H1 (cell line): Measurements from ENCODE around the gene AGAP1.

Experiments
- CTCF ChIP-seq, 3 experiments: IDR thresholded peaks; 1 replicate in 2 of 3; 2 replicates in 1 of 3; pipeline versions ENCODE4 v1.5.1 to v1.6.1; 2011; ENCODE audit warnings: low read length in 3 of 3, mild to moderate bottlenecking in 3 of 3, inconsistent platforms in 2 of 3, low read depth in 1 of 3, moderate library complexity in 1 of 3; ENCODE audit not compliant: insufficient read depth in 1 of 3; ENCODE audit errors: control extremely low read depth in 1 of 3
- EP300 ChIP-seq, 2 experiments: IDR thresholded peaks; 1 replicate in 1 of 2; 2 replicates in 1 of 2; pipeline ENCODE4 v1.6.1; 2011 to 2012; ENCODE audit warnings: low read depth in 2 of 2, low read length in 2 of 2, mild to moderate bottlenecking in 2 of 2, borderline replicate concordance in 1 of 2, inconsistent platforms in 1 of 2, moderate library complexity in 1 of 2
- EZH2 ChIP-seq: fragments of 200-600 bp; sonication (generic); IDR thresholded peaks from 2 replicates; pipeline ENCODE4 v1.7.1; 2012; ENCODE audit warnings: low read depth, mild to moderate bottlenecking, moderate library complexity, low read length, inconsistent platforms; ENCODE audit not compliant: severe bottlenecking
- KDM5A ChIP-seq: fragments of 200-600 bp; IDR thresholded peaks from 2 replicates; pipeline ENCODE4 v1.7.1; 2012; ENCODE audit warnings: mild to moderate bottlenecking, low read length, inconsistent platforms, mixed read lengths
- POLR2A ChIP-seq, 2 experiments: IDR thresholded peaks; 1 replicate in 1 of 2; 2 replicates in 1 of 2; pipeline ENCODE4 v1.6.1; 2011; ENCODE audit warnings: low read depth in 2 of 2, low read length in 2 of 2, mild to moderate bottlenecking in 2 of 2; ENCODE audit errors: control extremely low read depth in 1 of 2
- USF2 ChIP-seq: IDR thresholded peaks from 2 replicates; pipeline ENCODE4 v1.6.1; 2011; ENCODE audit warnings: low read length, improper control_type of control experiment
- ZNF274 ChIP-seq: IDR thresholded peaks from 2 replicates; pipeline ENCODE4 v1.7.0; 2012; ENCODE audit warnings: low read length, borderline replicate concordance; ENCODE audit errors: extremely low read depth

GRCh38 chr2:235507928-235508327 is 14.1 kb downstream of the AGAP1 start:
- TF ChIP-seq CTCF (IDR thresholded peaks at IDR 0.05; ENCODE audit: control extremely low read depth in 1 of 3, insufficient read depth in 1 of 3, low read depth in 1 of 3, low read length in 3 of 3) (no peak), USF2 (no peak), EP300 (IDR thresholded peaks at IDR 0.05; ENCODE audit: borderline replicate concordance in 1 of 2, low read depth in 2 of 2, low read length in 2 of 2) (no peak), ZNF274 (no peak), EZH2 (no peak), KDM5A (no peak), POLR2A (IDR thresholded peaks at IDR 0.05; ENCODE audit: control extremely low read depth in 1 of 2, low read depth in 2 of 2, low read length in 2 of 2) (no peak)
